Effector CD4-positive, alpha-beta T cell (primary cell): Measurements from ENCODE around the gene FXYD3.
A peak's percentile ranks its signal among the peaks of the same experiment; 100 is the strongest.
"Not testable (repeated sequence)": the region's sequence is repeated elsewhere in the genome, so short reads cannot be mapped to it uniquely, and the experiment has no call there.

Experiments
- DNase-seq: peaks from one replicate; pipeline ENCODE4 v3.0.0-alpha.2; 2020

FXYD3 gene

GRCh38 chr19:35125749-35126623 lies 10.4 kb downstream of the FXYD3 start:
- no peak for DNase-seq

- no peak for DNase-seq
Observed at GRCh38 chr19:35126624-35126959, 11.0 kb downstream of the FXYD3 start.

GRCh38 chr19:35127871-35128270 lies 12.2 kb downstream of the FXYD3 start:
- no peak for DNase-seq

- DNase-seq = no peak
Observed at GRCh38 chr19:35128398-35129057, 12.9 kb downstream of the FXYD3 start.

- DNase-seq = not testable (repeated sequence)
Observed at GRCh38 chr19:35129724-35130274, 14.2 kb downstream of the FXYD3 start.

- DNase-seq = no peak
Observed at GRCh38 chr19:35130761-35131720, 15.4 kb downstream of the FXYD3 start.

GRCh38 chr19:35132254-35132653 lies 16.6 kb downstream of the FXYD3 start:
- no peak for DNase-seq

- no peak for DNase-seq
Observed at GRCh38 chr19:35133826-35134225, 18.2 kb downstream of the FXYD3 start.

- DNase-seq = no peak
Observed at GRCh38 chr19:35134601-35135242, 19.1 kb downstream of the FXYD3 start, which contains the start of gene LGI4. Gene LGI4, minus strand, starts transcription at chr19:35135059. Its CDS starts 379 bp downstream, at chr19:35134680.

GRCh38 chr19:35135389-35135909 lies 19.8 kb downstream of the FXYD3 start:
- DNase-seq = peak; percentile 41

GRCh38 chr19:35136231-35136630 lies 20.6 kb downstream of the FXYD3 start:
- DNase-seq = no peak

GRCh38 chr19:35136977-35137702 lies 21.5 kb downstream of the FXYD3 start:
- no peak for DNase-seq

- DNase-seq = no peak
Observed at GRCh38 chr19:35138305-35138892, 22.8 kb downstream of the FXYD3 start, which contains the start of gene FXYD1. Gene FXYD1, plus strand, starts transcription at chr19:35138824. Its CDS starts 1,256 bp downstream, at chr19:35140080.

GRCh38 chr19:35140207-35140961 lies 24.8 kb downstream of the FXYD3 start:
- no peak for DNase-seq

GRCh38 chr19:35140962-35141836 lies 25.6 kb downstream of the FXYD3 start:
- DNase-seq = peak; percentile 93

GRCh38 chr19:35141837-35142605 lies 26.4 kb downstream of the FXYD3 start:
- DNase-seq = no peak

- peak; percentile 70 for DNase-seq
Observed at GRCh38 chr19:35142606-35143230, 27.1 kb downstream of the FXYD3 start.
